NCI-H128 (cell line): ENCODE results near the gene TADA3.

Source experiments
- DNase-seq: peaks from one replicate; lab custom pipeline; 2025; ENCODE audit not compliant: unreplicated experiment; lab: John Stamatoyannopoulos, UW

TADA3 gene

GRCh38 chr3:9731206-9732079 is 60.8 kb downstream of the TADA3 start, which contains the start of gene BRPF1:
TSS of gene BRPF1 (plus strand) at chr3:9731735. CDS start at chr3:9734141, 2,406 bp downstream.
- DNase-seq: peak; percentile 81

- DNase-seq: no peak
Observed at GRCh38 chr3:9730657-9731205, 61.5 kb downstream of the TADA3 start.
